Measurements from ENCODE around the gene RBM22. TPM values are rescaled to one million over a fixed set of nuclear protein-coding genes. Genes with fewer than 3 reads are reported as not detected.

RBM22 gene
- polyA plus RNA-seq, 1 donor from 2014 or later = 67.9 TPM

Other genes starting within 250 kb of the RBM22 start
- 15.6 and 21.9 TPM in 2 replicates for gene NDST1, start 192.9 kb downstream of the RBM22 start, polyA plus RNA-seq
- gene SYNPO, start 60.4 kb downstream of the RBM22 start, polyA plus RNA-seq = 0.14 TPM in 1 of 2 replicates, not detected in the other
- gene MYOZ3, start 39.8 kb downstream of the RBM22 start, polyA plus RNA-seq = not detected in 2 replicates
- 117 and 135 TPM in 2 replicates for gene DCTN4, start 58.0 kb upstream of the RBM22 start, polyA plus RNA-seq
- 3.7 and 5.2 TPM in 2 replicates for gene SMIM3, start 77.7 kb upstream of the RBM22 start, polyA plus RNA-seq
- 0.28 TPM in 1 of 2 replicates, not detected in the other for gene IRGM, start 145.5 kb upstream of the RBM22 start, polyA plus RNA-seq
- 126 and 133 TPM in 2 replicates for gene ZNF300, start 203.9 kb upstream of the RBM22 start, polyA plus RNA-seq

Measured in neural cell (in vitro differentiated cells).